ENCODE results near the gene PAN3.
A peak's percentile ranks its signal among the peaks of the same experiment; 100 is the strongest.

Gene PAN3

GRCh38 chr13:28314879-28315278 is 176.5 kb downstream of the PAN3 start:
- no peak for DNase-seq

GRCh38 chr13:28316129-28316528 is 177.8 kb downstream of the PAN3 start:
- no peak for DNase-seq

GRCh38 chr13:28316836-28317235 is 178.5 kb downstream of the PAN3 start:
- DNase-seq, result no peak

- no peak for DNase-seq
Measured at GRCh38 chr13:28318496-28318895, 180.2 kb downstream of the PAN3 start.

- DNase-seq, result no peak
Measured at GRCh38 chr13:28319528-28319927, 181.2 kb downstream of the PAN3 start.

- DNase-seq, result no peak
Measured at GRCh38 chr13:28320209-28320608, 181.9 kb downstream of the PAN3 start.

- DNase-seq, result no peak
Measured at GRCh38 chr13:28320884-28321574, 182.7 kb downstream of the PAN3 start.

GRCh38 chr13:28321756-28322155 is 183.4 kb downstream of the PAN3 start:
- no peak for DNase-seq

- no peak for DNase-seq
Measured at GRCh38 chr13:28322256-28322905, 184.0 kb downstream of the PAN3 start.

- peak; percentile 12 for DNase-seq
Measured at GRCh38 chr13:28324181-28324789, 185.9 kb downstream of the PAN3 start.

- DNase-seq, result no peak
Measured at GRCh38 chr13:28325022-28325421, 186.7 kb downstream of the PAN3 start.

- DNase-seq, result no peak
Measured at GRCh38 chr13:28326056-28326455, 187.7 kb downstream of the PAN3 start.

GRCh38 chr13:28327373-28328270 is 189.3 kb downstream of the PAN3 start:
- DNase-seq, result no peak

- DNase-seq, result no peak
Measured at GRCh38 chr13:28328271-28328607, 189.9 kb downstream of the PAN3 start.

GRCh38 chr13:28329395-28330158 is 191.2 kb downstream of the PAN3 start:
- no peak for DNase-seq

- DNase-seq, result no peak
Measured at GRCh38 chr13:28333204-28333881, 195.0 kb downstream of the PAN3 start.

GRCh38 chr13:28336193-28336657 is 197.9 kb downstream of the PAN3 start:
- DNase-seq, result no peak

GRCh38 chr13:28337166-28338005 is 199.0 kb downstream of the PAN3 start:
- DNase-seq, result no peak

- no peak for DNase-seq
Measured at GRCh38 chr13:28338006-28338574, 199.7 kb downstream of the PAN3 start.

GRCh38 chr13:28338742-28339141 is 200.4 kb downstream of the PAN3 start:
- DNase-seq, result no peak

- no peak for DNase-seq
Measured at GRCh38 chr13:28339419-28339818, 201.1 kb downstream of the PAN3 start.
